Measurements from ENCODE around the gene XRCC3. TPM values are rescaled to one million over a fixed set of nuclear protein-coding genes. Genes with fewer than 3 reads are reported as not detected.

Gene XRCC3
- total RNA-seq, 1 donor from 2014 or later: 6.9 TPM

GRCh38 chr14:103649001-103649400 is 66.2 kb downstream of the XRCC3 start:
- no peaks in the 10 kb centered on the region for H3K27me3 ChIP-seq
- no peak for TF ChIP-seq POLR2A (IDR thresholded peaks at IDR 0.05)
- no peak for TF ChIP-seq POLR2AphosphoS5 (IDR thresholded peaks at IDR 0.05; ENCODE audit: insufficient read depth in 1 of 2, low read depth in 1 of 2)
- TF ChIP-seq CTCF (IDR thresholded peaks at IDR 0.05): no peak
- DNase-seq (ENCODE audit: extremely low spot score in 2 of 2): no peak
- no peak overlapping the region for H3K4me3 ChIP-seq
- H3K27ac ChIP-seq: no peak overlapping the region
- intact Hi-C loops (cut with DNase I): no loop called here
- H3K9me3 ChIP-seq: no peaks in the 10 kb centered on the region
- H3K4me1 ChIP-seq: peaks cover 60% of the 10 kb centered on the region
- H3K36me3 ChIP-seq: no peaks in the 10 kb centered on the region

Small RNA genes lying within 50 kb of the gene (small RNA-seq; reads per million reads assigned to genes)
- not detected for gene RF00019

Other genes with a start within 250 kb of the XRCC3 start
- 179 TPM for gene CKB, start 192.6 kb downstream of the XRCC3 start, total RNA-seq
- gene TRMT61A, start 186.3 kb downstream of the XRCC3 start, total RNA-seq: 17.7 TPM
- 21.6 TPM for gene BAG5, start 152.8 kb downstream of the XRCC3 start, total RNA-seq
- 17.2 TPM for gene COA8, start 152.5 kb downstream of the XRCC3 start, total RNA-seq
- 322 TPM for gene KLC1, start 86.2 kb downstream of the XRCC3 start, total RNA-seq
- gene ZFYVE21, start 359 bp upstream of the XRCC3 start, total RNA-seq: 172 TPM
- gene PPP1R13B, start 132.1 kb upstream of the XRCC3 start, total RNA-seq: 34.1 TPM
- 0.74 TPM for gene TDRD9, start 213.0 kb upstream of the XRCC3 start, total RNA-seq
- not detected for gene RD3L, start 227.1 kb upstream of the XRCC3 start, total RNA-seq

Measured in vagina (tissue), 2 donors.